HepG2 (cell line): Measurements from ENCODE around the gene PKM. TPM values are rescaled to one million over a fixed set of nuclear protein-coding genes. Genes with fewer than 3 reads are reported as not detected.

Source experiments
- MBD4 ChIP-seq: IDR thresholded peaks from 2 replicates; pipeline ENCODE4 v1.6.1; 2012; ENCODE audit warnings: low read length, inconsistent platforms, borderline replicate concordance
- PLRG1 ChIP-seq: fragments of 450-650 bp; conservative IDR thresholded peaks from 2 replicates; pipeline ENCODE4 v1.6.1; 2016
- POLR2AphosphoS5 ChIP-seq: IDR thresholded peaks from 2 replicates; pipeline ENCODE4 v1.6.1; 2012; ENCODE audit warnings: low read depth, low read length
- SAP130 ChIP-seq: IDR thresholded peaks from 2 replicates; pipeline ENCODE4 v1.6.1; 2016; ENCODE audit warnings: low read depth
- ZNF263 ChIP-seq: sonication (generic); formaldehyde crosslinking; IDR thresholded peaks from 2 replicates; pipeline ENCODE4 v1.4.0; 2020; ENCODE audit warnings: missing genetic modification reagents
- ZNF367 ChIP-seq: sonication (generic); formaldehyde crosslinking; IDR thresholded peaks from 2 replicates; pipeline ENCODE4 v1.4.0; 2020; ENCODE audit warnings: missing genetic modification reagents, borderline replicate concordance
- ZNF530 ChIP-seq: sonication (generic); formaldehyde crosslinking; IDR thresholded peaks from 2 replicates; pipeline ENCODE4 v1.5.0; 2020; ENCODE audit warnings: low read depth, mild to moderate bottlenecking, missing genetic modification reagents
- ZNF546 ChIP-seq: sonication (generic); formaldehyde crosslinking; conservative IDR thresholded peaks from 2 replicates; pipeline ENCODE4 v1.8.1; 2023; ENCODE audit warnings: mild to moderate bottlenecking, missing genetic modification reagents
- ZNF572 ChIP-seq: sonication (generic); formaldehyde crosslinking; IDR thresholded peaks from 2 replicates; pipeline ENCODE4 v1.5.1; 2020; ENCODE audit warnings: mild to moderate bottlenecking, missing genetic modification reagents
- ZNF614 ChIP-seq: IDR thresholded peaks from 2 replicates; pipeline ENCODE4 v1.6.1; 2018; ENCODE audit warnings: missing biosample characterization, missing genetic modification reagents, inconsistent platforms, borderline replicate concordance
- ZNF616 ChIP-seq: sonication (generic); formaldehyde crosslinking; IDR thresholded peaks from 2 replicates; pipeline ENCODE4 v1.5.0; 2020; ENCODE audit warnings: low read depth, mild to moderate bottlenecking, missing genetic modification reagents
- ZSCAN21 ChIP-seq: sonication (generic); formaldehyde crosslinking; IDR thresholded peaks from 2 replicates; pipeline ENCODE4 v1.8.0; 2022; ENCODE audit warnings: mild to moderate bottlenecking, missing genetic modification reagents, moderate library complexity, borderline replicate concordance
- polyA plus RNA-seq, 8 experiments: library from polyadenylated mRNA; depleted of rRNA in 3 of 8; stranded (reverse) in 7 of 8; unstranded in 1 of 8; fragments of >200 nt; fragmentation: Illumina TruSeq in 4 of 8; extraction: Trizol in 4 of 8; gene quantifications; 2 replicates each; pipeline versions ENCODE4 v1.2.1 to v1.2.3, GENCODE V29; 2011 to 2016; ENCODE audit warnings: low read depth in 4 of 8, missing spikeins in 1 of 8, mixed read lengths in 1 of 8; ENCODE audit not compliant: insufficient read depth in 1 of 8
- total RNA-seq, 5 experiments: library from RNA; depleted of rRNA; stranded (reverse); fragments of >200 nt; fragmentation: Illumina TruSeq; extraction: Trizol; gene quantifications; 2 replicates each; pipeline ENCODE4 v1.2.3, GENCODE V29; 2016; ENCODE audit warnings: low read depth in 1 of 5
- TF ChIP-seq, protein P1 (sequence below): IDR thresholded peaks from 2 replicates; pipeline ENCODE4 v1.4.0; 2020; ENCODE audit warnings: mild to moderate bottlenecking, missing genetic modification reagents
- TF ChIP-seq, protein P2 (sequence below): sonication (generic); formaldehyde crosslinking; IDR thresholded peaks from 2 replicates; pipeline ENCODE4 v1.4.0; 2020; ENCODE audit warnings: missing genetic modification reagents, borderline replicate concordance
- TF ChIP-seq, protein P3 (sequence below): IDR thresholded peaks from 2 replicates; pipeline ENCODE4 v1.6.1; 2016

The PKM gene
- total and polyA plus RNA-seq, 2 of the 13 experiments (the other 11 are each of a cell fraction or from before 2014, with no cell fraction given) = 488 to 780 TPM

DNA sequence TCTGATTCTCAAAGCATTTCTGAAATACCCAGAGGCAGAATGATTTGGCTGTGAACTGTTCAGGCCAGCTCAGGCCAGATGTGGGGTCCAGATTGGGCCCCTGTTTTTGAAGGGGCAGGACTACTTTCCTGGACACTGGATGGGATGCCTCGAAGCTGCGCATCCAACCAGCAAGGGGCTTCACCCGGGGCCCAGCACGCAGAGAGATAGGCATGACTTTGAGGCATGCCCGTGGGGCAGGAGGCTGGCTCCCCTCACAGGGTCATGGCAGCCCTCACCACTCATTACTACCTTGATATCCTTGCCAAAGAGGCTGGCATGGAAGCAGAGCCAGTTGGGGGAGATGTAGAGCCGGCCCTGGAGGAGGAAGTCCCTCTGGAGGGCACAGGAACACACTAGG, 63.5 kb downstream of the PKM start (continued):
- TF ChIP-seq, protein P1, sequence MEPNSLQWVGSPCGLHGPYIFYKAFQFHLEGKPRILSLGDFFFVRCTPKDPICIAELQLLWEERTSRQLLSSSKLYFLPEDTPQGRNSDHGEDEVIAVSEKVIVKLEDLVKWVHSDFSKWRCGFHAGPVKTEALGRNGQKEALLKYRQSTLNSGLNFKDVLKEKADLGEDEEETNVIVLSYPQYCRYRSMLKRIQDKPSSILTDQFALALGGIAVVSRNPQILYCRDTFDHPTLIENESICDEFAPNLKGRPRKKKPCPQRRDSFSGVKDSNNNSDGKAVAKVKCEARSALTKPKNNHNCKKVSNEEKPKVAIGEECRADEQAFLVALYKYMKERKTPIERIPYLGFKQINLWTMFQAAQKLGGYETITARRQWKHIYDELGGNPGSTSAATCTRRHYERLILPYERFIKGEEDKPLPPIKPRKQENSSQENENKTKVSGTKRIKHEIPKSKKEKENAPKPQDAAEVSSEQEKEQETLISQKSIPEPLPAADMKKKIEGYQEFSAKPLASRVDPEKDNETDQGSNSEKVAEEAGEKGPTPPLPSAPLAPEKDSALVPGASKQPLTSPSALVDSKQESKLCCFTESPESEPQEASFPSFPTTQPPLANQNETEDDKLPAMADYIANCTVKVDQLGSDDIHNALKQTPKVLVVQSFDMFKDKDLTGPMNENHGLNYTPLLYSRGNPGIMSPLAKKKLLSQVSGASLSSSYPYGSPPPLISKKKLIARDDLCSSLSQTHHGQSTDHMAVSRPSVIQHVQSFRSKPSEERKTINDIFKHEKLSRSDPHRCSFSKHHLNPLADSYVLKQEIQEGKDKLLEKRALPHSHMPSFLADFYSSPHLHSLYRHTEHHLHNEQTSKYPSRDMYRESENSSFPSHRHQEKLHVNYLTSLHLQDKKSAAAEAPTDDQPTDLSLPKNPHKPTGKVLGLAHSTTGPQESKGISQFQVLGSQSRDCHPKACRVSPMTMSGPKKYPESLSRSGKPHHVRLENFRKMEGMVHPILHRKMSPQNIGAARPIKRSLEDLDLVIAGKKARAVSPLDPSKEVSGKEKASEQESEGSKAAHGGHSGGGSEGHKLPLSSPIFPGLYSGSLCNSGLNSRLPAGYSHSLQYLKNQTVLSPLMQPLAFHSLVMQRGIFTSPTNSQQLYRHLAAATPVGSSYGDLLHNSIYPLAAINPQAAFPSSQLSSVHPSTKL (CRISPR knock-in tag) = no peak
- TF ChIP-seq, protein P2, sequence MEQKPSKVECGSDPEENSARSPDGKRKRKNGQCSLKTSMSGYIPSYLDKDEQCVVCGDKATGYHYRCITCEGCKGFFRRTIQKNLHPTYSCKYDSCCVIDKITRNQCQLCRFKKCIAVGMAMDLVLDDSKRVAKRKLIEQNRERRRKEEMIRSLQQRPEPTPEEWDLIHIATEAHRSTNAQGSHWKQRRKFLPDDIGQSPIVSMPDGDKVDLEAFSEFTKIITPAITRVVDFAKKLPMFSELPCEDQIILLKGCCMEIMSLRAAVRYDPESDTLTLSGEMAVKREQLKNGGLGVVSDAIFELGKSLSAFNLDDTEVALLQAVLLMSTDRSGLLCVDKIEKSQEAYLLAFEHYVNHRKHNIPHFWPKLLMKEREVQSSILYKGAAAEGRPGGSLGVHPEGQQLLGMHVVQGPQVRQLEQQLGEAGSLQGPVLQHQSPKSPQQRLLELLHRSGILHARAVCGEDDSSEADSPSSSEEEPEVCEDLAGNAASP (CRISPR knock-in tag) = no peak
- no peak for TF ChIP-seq POLR2AphosphoS5
- TF ChIP-seq, protein P3, sequence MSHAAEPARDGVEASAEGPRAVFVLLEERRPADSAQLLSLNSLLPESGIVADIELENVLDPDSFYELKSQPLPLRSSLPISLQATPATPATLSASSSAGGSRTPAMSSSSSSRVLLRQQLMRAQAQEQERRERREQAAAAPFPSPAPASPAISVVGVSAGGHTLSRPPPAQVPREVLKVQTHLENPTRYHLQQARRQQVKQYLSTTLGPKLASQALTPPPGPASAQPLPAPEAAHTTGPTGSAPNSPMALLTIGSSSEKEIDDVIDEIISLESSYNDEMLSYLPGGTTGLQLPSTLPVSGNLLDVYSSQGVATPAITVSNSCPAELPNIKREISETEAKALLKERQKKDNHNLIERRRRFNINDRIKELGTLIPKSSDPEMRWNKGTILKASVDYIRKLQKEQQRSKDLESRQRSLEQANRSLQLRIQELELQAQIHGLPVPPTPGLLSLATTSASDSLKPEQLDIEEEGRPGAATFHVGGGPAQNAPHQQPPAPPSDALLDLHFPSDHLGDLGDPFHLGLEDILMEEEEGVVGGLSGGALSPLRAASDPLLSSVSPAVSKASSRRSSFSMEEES (CRISPR knock-in tag) = no peak
- no peak for TF ChIP-seq ZNF530 (CRISPR knock-in tag)
- no peak for TF ChIP-seq ZNF572 (CRISPR knock-in tag)
- no peak for TF ChIP-seq ZNF614 (CRISPR knock-in tag)
- no peak for TF ChIP-seq ZNF616
- TF ChIP-seq SAP130 = no peak
- no peak for TF ChIP-seq ZNF546 (CRISPR knock-in tag)
- no peak for TF ChIP-seq ZNF263
- no peak for TF ChIP-seq ZNF367 (CRISPR knock-in tag)
- TF ChIP-seq MBD4 = no peak
- no peak for TF ChIP-seq PLRG1
- TF ChIP-seq ZSCAN21 (CRISPR knock-in tag) = no peak
